ENCODE measurements around the gene MAN2B2. TPM values are rescaled to one million over a fixed set of nuclear protein-coding genes. Genes with fewer than 3 reads are reported as not detected.

Gene MAN2B2
- total and polyA plus RNA-seq, 12 donors = 6.0 to 27.1 (median 18.2) TPM

DNA sequence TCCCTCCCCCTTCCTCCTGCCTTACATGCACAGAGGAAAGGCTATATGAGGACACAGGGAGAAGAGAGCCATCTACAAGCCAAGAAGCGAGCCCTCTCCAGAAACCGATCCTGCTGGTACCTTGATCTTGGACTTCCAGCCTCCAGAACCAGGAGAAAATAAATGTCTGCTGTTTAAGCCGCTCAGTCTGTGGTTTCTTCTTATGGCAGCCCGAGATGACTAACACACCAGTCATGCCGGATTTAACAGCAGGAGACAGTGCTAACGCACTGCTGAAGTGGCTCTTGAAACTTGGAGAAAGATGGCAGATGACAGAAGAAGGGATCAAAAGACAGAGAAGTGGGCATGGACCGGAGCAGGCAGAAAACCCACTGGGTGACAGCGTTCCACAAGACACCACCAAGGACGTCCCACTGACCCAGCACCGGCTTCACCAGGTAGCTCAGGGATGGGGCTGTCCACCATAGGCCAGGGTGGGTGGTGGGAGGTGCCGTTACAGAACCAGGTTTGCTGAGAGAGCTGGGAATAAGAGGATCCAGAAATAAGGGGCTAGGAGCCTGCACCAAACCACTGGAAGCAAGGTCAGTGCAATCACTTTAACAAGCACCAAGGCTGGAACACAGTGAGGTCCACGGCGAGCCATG, 6.2 kb upstream of the MAN2B2 start:
- Histone ChIP-seq H3K27ac (no peak overlapping the region), H3K4me3 (no peak overlapping the region), H3K9me3 (no peaks in the 10 kb centered on the region), H3K4me1 (peaks cover 0 to 7% (median 5%) of the 10 kb centered on the region in 9 donors), H3K36me3 (no peaks in the 10 kb centered on the region), H3K27me3 (peaks cover 0 to 35% (median 24%) of the 10 kb centered on the region in 7 donors)
- intact Hi-C loops (cut with DNase I) = loop anchor here in 1 of 10 donors (1.0 kb wide), 1 partner anchor 31 kb away; no protein-coding TSS in a partner anchor
- TF ChIP-seq, protein P1, sequence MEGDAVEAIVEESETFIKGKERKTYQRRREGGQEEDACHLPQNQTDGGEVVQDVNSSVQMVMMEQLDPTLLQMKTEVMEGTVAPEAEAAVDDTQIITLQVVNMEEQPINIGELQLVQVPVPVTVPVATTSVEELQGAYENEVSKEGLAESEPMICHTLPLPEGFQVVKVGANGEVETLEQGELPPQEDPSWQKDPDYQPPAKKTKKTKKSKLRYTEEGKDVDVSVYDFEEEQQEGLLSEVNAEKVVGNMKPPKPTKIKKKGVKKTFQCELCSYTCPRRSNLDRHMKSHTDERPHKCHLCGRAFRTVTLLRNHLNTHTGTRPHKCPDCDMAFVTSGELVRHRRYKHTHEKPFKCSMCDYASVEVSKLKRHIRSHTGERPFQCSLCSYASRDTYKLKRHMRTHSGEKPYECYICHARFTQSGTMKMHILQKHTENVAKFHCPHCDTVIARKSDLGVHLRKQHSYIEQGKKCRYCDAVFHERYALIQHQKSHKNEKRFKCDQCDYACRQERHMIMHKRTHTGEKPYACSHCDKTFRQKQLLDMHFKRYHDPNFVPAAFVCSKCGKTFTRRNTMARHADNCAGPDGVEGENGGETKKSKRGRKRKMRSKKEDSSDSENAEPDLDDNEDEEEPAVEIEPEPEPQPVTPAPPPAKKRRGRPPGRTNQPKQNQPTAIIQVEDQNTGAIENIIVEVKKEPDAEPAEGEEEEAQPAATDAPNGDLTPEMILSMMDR (IDR thresholded peaks at IDR 0.05) = no peak
- ATAC-seq (no peak), DNase-seq (no peak)
- WGBS, 2 donors = 74 to 75% methylated on average over 13 of the region's 13 CpGs

DNA sequence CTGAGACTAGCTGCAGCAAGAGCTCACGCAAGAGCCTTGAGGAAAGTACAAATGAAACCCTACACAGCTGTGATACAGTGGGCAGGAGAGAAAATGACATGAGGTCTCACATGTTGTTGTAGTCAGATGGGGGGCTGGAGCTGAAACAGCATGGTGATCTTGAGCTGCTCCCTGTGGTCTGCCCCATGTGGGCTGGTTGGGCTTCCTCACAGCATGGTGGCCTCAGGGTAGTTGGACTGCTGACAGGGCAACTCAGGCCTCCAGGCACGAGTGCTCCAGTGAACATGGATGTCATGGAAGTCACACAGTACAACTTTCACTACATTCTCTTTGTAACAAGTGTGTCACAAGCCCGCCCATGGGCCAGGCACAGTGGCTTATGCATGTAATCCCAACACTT, 3.4 kb upstream of the MAN2B2 start:
- ATAC-seq (no peak), DNase-seq (no peak)
- H3K27me3 ChIP-seq = peaks cover 0 to 17% (median 0%) of the 10 kb centered on the region in 7 donors
- 84 to 85% methylated on average over 3 of the region's 3 CpGs for WGBS, 2 donors
- H3K36me3 ChIP-seq = peaks cover 0 to 2% (median 0%) of the 10 kb centered on the region in 9 donors
- intact Hi-C loops (cut with DNase I) = no loop called here
- no peak overlapping the region for H3K27ac ChIP-seq
- TF ChIP-seq, protein P1 (IDR thresholded peaks at IDR 0.05) = no peak
- no peak overlapping the region for H3K4me3 ChIP-seq
- peaks cover 0 to 21% (median 15%) of the 10 kb centered on the region in 9 donors for H3K4me1 ChIP-seq
- H3K9me3 ChIP-seq = no peaks in the 10 kb centered on the region

DNA sequence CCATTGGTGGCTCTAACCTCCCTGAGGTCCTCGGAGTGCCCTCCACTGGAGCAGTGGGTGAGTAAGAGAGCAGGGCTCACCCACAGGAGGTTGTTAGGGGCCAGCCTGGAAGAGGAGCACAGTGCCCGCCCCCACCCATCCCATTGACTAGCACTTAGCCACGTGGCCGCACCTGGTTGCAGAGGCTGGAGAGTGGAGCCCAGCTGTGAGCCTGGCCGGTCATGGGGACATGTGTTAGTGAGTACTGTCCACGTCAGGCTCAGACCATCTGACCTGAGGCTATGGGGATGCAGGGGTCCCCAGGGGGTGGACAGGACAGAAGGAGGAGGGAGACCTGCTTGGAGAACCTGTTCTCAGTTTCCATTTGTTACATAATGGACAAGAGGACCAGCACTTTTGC, 1.4 kb upstream of the MAN2B2 start:
- TF ChIP-seq, protein P1 (IDR thresholded peaks at IDR 0.05) = no peak
- no peak for ATAC-seq
- Histone ChIP-seq H3K4me3 (no peak overlapping the region), H3K9me3 (no peaks in the 10 kb centered on the region), H3K4me1 (peaks cover 0 to 21% (median 15%) of the 10 kb centered on the region in 9 donors), H3K36me3 (peaks cover 0 to 21% (median 3%) of the 10 kb centered on the region in 9 donors), H3K27me3 (peaks cover 0 to 3% (median 0%) of the 10 kb centered on the region in 7 donors), H3K27ac (no peak overlapping the region)
- DNase-seq = no peak
- intact Hi-C loops (cut with DNase I) = no loop called here
- 60 to 62% methylated on average over 6 of the region's 6 CpGs for WGBS, 2 donors

DNA sequence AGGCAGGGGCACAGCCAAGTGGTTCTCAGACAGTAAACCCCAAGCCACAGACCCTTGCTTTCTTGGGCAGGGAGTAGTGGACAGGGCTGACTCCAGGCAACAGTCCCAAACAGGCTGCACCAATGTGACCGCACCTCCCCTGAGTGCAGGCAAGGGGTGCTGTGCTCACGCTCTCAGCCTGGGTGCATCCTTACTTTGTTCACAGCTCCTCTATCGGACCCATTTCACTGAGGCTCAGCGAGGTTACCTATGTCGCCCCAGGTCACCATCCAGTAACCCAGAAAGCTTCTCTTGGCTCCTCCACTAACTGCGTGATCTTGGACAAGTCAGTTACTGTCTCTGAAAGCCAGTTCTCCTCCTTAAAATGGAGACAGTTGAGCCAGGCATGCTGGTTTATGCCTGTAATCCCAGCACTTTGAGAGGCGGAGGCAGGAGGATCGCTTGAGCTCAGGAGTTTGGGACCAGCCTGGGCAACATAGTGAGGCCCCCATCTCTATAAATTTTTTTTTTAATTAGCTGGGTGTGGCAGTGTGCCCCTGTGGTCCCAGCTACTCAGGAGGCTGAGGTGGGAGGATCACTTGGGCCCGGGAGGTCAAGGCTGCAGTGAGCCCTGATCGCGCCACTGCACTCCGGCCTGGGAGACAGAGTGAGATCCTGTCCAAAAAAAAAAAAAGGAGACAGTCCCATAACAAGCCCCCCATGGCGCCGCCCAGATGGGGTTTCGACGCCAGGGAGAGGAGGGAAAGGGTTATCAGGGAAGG, 823 bp upstream of the MAN2B2 start:
- peak overlapping the region; percentile 70 to 99 (median 86) for H3K4me3 ChIP-seq
- H3K27ac ChIP-seq = peak overlapping the region in 7 of 10 donors; percentile 10 to 91 (median 37)
- peaks cover 0 to 21% (median 15%) of the 10 kb centered on the region in 9 donors for H3K4me1 ChIP-seq
- H3K9me3 ChIP-seq = no peaks in the 10 kb centered on the region
- intact Hi-C loops (cut with DNase I) = no loop called here
- H3K27me3 ChIP-seq = no peaks in the 10 kb centered on the region
- no peak for DNase-seq
- H3K36me3 ChIP-seq = peaks cover 0 to 24% (median 5%) of the 10 kb centered on the region in 9 donors
- TF ChIP-seq, protein P1 (IDR thresholded peaks at IDR 0.05) = no peak
- WGBS, 2 donors = 48 to 55% methylated on average over 16 of the region's 16 CpGs
- peak in 2 of 8 donors; percentile 1 to 3 for ATAC-seq
